Measurements from ENCODE around the gene WFDC2. TPM values are rescaled to one million over a fixed set of nuclear protein-coding genes. Genes with fewer than 3 reads are reported as not detected.

Gene WFDC2, protein sequence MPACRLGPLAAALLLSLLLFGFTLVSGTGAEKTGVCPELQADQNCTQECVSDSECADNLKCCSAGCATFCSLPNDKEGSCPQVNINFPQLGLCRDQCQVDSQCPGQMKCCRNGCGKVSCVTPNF
- total RNA-seq = 100 to 1,000 TPM; 117 to 285 TPM

DNA sequence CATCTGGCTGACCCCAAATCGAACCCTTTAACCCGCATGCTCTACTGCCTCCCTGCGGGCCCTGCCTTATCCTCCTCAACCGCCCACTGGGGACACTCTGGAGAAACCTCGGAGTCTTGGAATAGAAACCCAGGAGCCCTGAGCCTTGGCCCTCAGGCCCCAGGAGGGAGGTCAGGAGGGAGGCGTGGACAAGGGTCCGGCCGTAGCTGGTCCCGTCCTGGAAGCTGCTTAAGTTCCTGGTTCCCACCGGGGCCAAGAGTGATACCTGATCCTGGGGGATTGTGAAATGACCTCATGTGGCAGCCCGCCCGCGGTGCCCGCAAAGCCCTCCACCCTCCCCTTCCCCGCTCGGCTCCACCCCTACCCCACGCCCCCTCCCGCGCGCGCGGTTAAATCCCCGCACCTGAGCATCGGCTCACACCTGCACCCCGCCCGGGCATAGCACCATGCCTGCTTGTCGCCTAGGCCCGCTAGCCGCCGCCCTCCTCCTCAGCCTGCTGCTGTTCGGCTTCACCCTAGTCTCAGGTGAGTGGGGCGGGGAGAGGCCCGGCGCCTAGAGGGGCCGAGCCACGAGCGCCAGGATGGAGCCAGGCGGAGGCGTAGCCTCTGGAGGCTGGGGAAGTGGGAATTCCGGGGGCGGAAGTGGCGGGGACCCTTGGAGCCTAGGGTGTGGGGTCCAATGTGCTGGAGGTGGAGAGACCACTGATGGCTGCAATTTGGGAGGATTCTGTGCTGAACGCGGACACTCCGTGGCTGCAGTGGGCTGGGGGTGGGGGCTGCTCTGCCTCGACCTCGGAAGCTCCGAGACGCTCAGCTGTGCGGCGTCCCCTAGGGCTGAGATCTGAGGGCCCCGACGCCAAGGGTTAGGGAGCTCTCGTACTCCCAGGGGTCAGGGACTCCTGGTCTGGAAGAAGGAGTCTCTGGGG is at the start of gene WFDC2:
Gene WFDC2 (plus strand): TSS at position 418 of the 926 bp plus-strand sequence. CDS start 29 bp downstream, at position 447.
- Histone ChIP-seq H3K9me3 (no peaks in the 10 kb centered on the region), H3K4me3 (peak within 1 kb of the TSS; percentile 44), H3K27me3 (peaks cover 8% of the 10 kb centered on the region), H3K27ac (peak within 1 kb of the TSS; percentile 81), H3K4me1 (peaks cover 5% of the 10 kb centered on the region), H3K36me3 (no peaks in the 10 kb centered on the region), H3K9ac (ENCODE audit: low read depth in 2 of 2, low read length in 2 of 2) (peak within 1 kb of the TSS; percentile 62 to 63)
- peak; percentile 65 for DNase-seq
- intact Hi-C loops (cut with DNase I) = no loop called here
- TF ChIP-seq, protein P1, sequence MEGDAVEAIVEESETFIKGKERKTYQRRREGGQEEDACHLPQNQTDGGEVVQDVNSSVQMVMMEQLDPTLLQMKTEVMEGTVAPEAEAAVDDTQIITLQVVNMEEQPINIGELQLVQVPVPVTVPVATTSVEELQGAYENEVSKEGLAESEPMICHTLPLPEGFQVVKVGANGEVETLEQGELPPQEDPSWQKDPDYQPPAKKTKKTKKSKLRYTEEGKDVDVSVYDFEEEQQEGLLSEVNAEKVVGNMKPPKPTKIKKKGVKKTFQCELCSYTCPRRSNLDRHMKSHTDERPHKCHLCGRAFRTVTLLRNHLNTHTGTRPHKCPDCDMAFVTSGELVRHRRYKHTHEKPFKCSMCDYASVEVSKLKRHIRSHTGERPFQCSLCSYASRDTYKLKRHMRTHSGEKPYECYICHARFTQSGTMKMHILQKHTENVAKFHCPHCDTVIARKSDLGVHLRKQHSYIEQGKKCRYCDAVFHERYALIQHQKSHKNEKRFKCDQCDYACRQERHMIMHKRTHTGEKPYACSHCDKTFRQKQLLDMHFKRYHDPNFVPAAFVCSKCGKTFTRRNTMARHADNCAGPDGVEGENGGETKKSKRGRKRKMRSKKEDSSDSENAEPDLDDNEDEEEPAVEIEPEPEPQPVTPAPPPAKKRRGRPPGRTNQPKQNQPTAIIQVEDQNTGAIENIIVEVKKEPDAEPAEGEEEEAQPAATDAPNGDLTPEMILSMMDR (IDR thresholded peaks at IDR 0.05) = no peak

DNA sequence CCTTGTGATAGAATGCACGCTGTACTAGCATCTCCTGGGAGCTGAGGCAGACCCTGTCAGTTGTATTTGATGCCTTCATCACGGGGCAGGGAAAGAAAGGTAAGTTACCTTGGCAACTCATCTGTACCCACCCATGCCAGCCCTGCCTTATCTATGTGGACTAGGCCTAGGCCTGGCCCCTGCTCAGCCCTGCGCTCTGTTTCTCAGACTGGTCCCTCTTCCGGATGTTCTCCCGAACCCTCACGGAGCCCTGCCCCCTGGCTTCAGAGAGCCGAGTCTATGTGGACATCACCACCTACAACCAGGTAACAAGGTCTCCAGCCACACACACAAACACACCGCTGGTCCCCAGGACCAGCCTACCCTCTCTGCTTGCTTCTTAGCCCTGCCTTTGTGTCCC is 49.4 kb upstream of the WFDC2 start:
- intact Hi-C loops (cut with DNase I) = no loop called here
- Histone ChIP-seq H3K4me3 (no peak overlapping the region), H3K9ac (ENCODE audit: low read depth in 2 of 2, low read length in 2 of 2) (peak overlapping the region; percentile 16 to 43), H3K4me1 (peaks cover 18% of the 10 kb centered on the region), H3K27me3 (no peaks in the 10 kb centered on the region), H3K27ac (peak overlapping the region; percentile 28), H3K9me3 (no peaks in the 10 kb centered on the region), H3K36me3 (peaks cover 24% of the 10 kb centered on the region)
- no peak for DNase-seq
- TF ChIP-seq, protein P1 (IDR thresholded peaks at IDR 0.05) = no peak

DNA sequence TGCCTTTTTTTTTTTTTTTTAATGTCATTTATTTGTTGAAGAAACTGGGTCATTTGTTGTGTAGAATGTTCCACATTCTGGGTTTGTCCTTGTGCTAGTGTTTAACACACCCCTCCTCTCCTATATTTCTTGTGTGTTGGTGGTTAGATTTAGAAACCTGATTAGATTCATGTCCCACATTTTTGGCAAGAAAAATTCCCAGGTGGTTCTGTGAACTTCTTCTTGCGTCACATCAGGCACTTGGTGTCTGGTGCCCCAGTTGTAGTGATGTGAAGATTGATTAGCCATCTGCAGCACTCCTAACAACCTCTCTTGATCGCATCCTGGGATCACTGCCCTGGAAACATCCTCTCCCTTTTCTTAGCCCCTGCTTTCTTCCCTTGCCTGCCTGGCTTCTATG is 45.9 kb upstream of the WFDC2 start:
- Histone ChIP-seq H3K36me3 (peaks cover 24% of the 10 kb centered on the region), H3K9me3 (no peaks in the 10 kb centered on the region), H3K4me3 (no peak overlapping the region), H3K27me3 (no peaks in the 10 kb centered on the region), H3K27ac (no peak overlapping the region), H3K4me1 (peaks cover 3% of the 10 kb centered on the region), H3K9ac (ENCODE audit: low read depth in 2 of 2, low read length in 2 of 2) (no peak overlapping the region)
- DNase-seq = no peak
- intact Hi-C loops (cut with DNase I) = no loop called here
- TF ChIP-seq, protein P1 (IDR thresholded peaks at IDR 0.05) = no peak

DNA sequence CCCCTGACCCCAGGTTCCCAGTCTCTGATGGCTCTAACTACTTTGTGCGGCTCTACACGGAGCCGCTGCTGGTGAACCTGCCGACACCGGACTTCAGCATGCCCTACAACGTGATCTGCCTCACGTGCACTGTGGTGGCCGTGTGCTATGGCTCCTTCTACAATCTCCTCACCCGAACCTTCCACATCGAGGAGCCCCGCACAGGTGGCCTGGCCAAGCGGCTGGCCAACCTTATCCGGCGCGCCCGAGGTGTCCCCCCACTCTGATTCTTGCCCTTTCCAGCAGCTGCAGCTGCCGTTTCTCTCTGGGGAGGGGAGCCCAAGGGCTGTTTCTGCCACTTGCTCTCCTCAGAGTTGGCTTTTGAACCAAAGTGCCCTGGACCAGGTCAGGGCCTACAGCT is 44.0 kb upstream of the WFDC2 start:
- H3K4me1 ChIP-seq = no peaks in the 10 kb centered on the region
- H3K9me3 ChIP-seq = no peaks in the 10 kb centered on the region
- H3K4me3 ChIP-seq = no peak overlapping the region
- H3K9ac ChIP-seq (ENCODE audit: low read depth in 2 of 2, low read length in 2 of 2) = no peak overlapping the region
- no peak overlapping the region for H3K27ac ChIP-seq
- no peak for DNase-seq
- H3K36me3 ChIP-seq = peaks cover 15% of the 10 kb centered on the region
- H3K27me3 ChIP-seq = no peaks in the 10 kb centered on the region
- TF ChIP-seq, protein P1 (IDR thresholded peaks at IDR 0.05) = no peak
- intact Hi-C loops (cut with DNase I) = loop anchor here (5.0 kb wide), 1 partner anchor 33 kb away; no protein-coding TSS in a partner anchor

DNA sequence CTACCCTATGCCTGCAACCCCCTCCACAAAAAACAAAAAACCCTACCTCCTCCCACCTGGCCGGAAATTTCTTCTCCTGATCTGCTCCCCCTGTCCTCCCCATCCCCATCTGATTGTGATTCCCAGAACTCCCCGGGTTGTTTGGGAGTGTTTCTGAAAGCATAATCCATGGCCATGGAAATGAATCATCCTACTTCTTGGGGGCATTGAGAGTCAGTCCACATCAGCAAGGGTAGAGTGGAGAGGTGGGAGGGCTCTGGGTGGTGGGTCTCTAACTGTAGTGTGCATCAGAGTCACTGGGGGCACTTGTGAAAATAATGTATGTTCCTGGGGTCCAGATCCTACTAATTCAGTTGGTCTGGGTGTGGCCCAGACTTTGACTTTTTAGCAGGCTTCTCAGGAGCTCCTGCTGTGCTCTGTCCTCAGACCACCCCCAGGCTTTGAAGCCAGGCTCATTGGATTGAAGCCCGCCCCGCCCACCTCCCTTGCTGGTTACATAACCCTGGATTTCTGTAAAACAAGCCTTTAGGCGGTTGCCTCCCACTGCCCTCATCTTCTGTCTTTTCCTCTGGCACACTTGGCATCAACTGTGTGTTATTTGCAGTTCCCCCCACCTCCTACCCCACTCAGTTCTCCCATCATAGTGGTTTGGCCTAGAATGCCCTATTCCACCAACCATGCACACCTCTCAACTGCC is 43.1 kb upstream of the WFDC2 start:
- TF ChIP-seq, protein P1 (IDR thresholded peaks at IDR 0.05) = no peak
- Histone ChIP-seq H3K27ac (no peak overlapping the region), H3K4me3 (no peak overlapping the region), H3K9ac (ENCODE audit: low read depth in 2 of 2, low read length in 2 of 2) (peak overlapping the region in 1 of 2 donors; percentile 26), H3K9me3 (no peaks in the 10 kb centered on the region), H3K27me3 (no peaks in the 10 kb centered on the region), H3K36me3 (peaks cover 11% of the 10 kb centered on the region), H3K4me1 (no peaks in the 10 kb centered on the region)
- intact Hi-C loops (cut with DNase I) = loop anchor here (5.0 kb wide), 1 partner anchor 34 kb away; no protein-coding TSS in a partner anchor
- no peak for DNase-seq
